Measurements from ENCODE around the gene SNCB.
A peak's percentile ranks its signal among the peaks of the same experiment; 100 is the strongest.

The SNCB gene

GRCh38 chr5:176629853-176630680 is at the start of gene SNCB, which contains the start of gene EIF4E1B:
Gene SNCB (minus strand): TSS chr5:176630534. CDS start chr5:176629654, 880 bp downstream.
Gene EIF4E1B (plus strand): TSS chr5:176630675. CDS start chr5:176642788, 12,113 bp downstream.
- DNase-seq: no peak

GRCh38 chr5:176679365-176680225 is 49.3 kb upstream of the SNCB start:
- DNase-seq: no peak

GRCh38 chr5:176678584-176678983 is 48.2 kb upstream of the SNCB start:
- no peak for DNase-seq

GRCh38 chr5:176677209-176677939 is 47.0 kb upstream of the SNCB start:
- no peak for DNase-seq

GRCh38 chr5:176676361-176676824 is 46.1 kb upstream of the SNCB start:
- DNase-seq: no peak

- DNase-seq: peak; percentile 37
Observed at GRCh38 chr5:176675676-176676360, 45.5 kb upstream of the SNCB start.

GRCh38 chr5:176674799-176675198 is 44.5 kb upstream of the SNCB start:
- no peak for DNase-seq

- DNase-seq: no peak
Observed at GRCh38 chr5:176673651-176674583, 43.6 kb upstream of the SNCB start.

GRCh38 chr5:176671890-176672747 is 41.8 kb upstream of the SNCB start:
- no peak for DNase-seq

- no peak for DNase-seq
Observed at GRCh38 chr5:176671399-176671798, 41.1 kb upstream of the SNCB start.

- DNase-seq: no peak
Observed at GRCh38 chr5:176670449-176670848, 40.1 kb upstream of the SNCB start.

GRCh38 chr5:176667637-176668036 is 37.3 kb upstream of the SNCB start:
- no peak for DNase-seq

- no peak for DNase-seq
Observed at GRCh38 chr5:176665517-176665916, 35.2 kb upstream of the SNCB start.

GRCh38 chr5:176664886-176665285 is 34.6 kb upstream of the SNCB start:
- DNase-seq: no peak

GRCh38 chr5:176664479-176664878 is 34.1 kb upstream of the SNCB start:
- DNase-seq: no peak

- no peak for DNase-seq
Observed at GRCh38 chr5:176663566-176663965, 33.2 kb upstream of the SNCB start.

GRCh38 chr5:176662371-176663333 is 32.3 kb upstream of the SNCB start:
- DNase-seq: no peak

- DNase-seq: no peak
Observed at GRCh38 chr5:176661676-176662075, 31.3 kb upstream of the SNCB start.
